HG02885 (cell line): ENCODE measurements around the gene HEMGN.
"Not testable (repeated sequence)": the region's sequence is repeated elsewhere in the genome, so short reads cannot be mapped to it uniquely, and the experiment has no call there.

Experiments
- ATAC-seq: cut with Tn5 transposase; IDR thresholded peaks from one replicate; pipeline ENCODE4 v1.9.1; 2021; ENCODE audit warnings: mild to moderate bottlenecking; ENCODE audit not compliant: unreplicated experiment, poor library complexity

Gene HEMGN, protein sequence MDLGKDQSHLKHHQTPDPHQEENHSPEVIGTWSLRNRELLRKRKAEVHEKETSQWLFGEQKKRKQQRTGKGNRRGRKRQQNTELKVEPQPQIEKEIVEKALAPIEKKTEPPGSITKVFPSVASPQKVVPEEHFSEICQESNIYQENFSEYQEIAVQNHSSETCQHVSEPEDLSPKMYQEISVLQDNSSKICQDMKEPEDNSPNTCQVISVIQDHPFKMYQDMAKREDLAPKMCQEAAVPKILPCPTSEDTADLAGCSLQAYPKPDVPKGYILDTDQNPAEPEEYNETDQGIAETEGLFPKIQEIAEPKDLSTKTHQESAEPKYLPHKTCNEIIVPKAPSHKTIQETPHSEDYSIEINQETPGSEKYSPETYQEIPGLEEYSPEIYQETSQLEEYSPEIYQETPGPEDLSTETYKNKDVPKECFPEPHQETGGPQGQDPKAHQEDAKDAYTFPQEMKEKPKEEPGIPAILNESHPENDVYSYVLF

DNA sequence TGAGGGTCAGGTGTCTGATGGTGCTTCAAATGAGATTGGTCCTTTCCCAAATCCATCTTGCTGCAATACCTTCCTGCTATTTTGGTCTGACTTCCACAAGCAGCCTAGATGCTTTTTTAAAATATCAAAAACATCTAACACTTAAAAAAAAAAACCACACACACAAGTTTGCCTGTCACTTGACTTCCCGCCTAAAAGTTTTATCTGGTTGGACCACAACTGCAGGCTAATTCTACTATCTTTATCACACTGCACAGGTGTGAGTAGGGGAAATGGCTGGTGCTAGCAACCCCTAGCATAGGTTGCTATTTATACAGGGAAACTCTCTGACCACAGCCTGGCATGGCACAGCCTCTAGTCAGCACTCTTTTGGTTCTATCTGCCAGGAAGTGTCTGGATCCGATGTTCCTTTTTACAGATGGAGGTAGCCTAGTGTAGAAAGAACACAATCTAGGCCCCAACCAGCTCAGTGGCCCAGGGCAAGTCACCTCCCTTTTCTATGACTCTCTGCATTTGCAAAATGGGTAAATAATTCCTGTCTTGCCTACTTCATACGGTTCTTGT, at the start of gene HEMGN:
TSS of gene HEMGN (minus strand) at position 92 of the 564 bp plus-strand sequence. CDS start at position 56, 36 bp downstream.
- ATAC-seq = no peak

GRCh38 chr9:97987487-97987886, 49.5 kb upstream of the HEMGN start:
- ATAC-seq = no peak

GRCh38 chr9:97985058-97985861, 47.3 kb upstream of the HEMGN start:
- no peak for ATAC-seq

DNA sequence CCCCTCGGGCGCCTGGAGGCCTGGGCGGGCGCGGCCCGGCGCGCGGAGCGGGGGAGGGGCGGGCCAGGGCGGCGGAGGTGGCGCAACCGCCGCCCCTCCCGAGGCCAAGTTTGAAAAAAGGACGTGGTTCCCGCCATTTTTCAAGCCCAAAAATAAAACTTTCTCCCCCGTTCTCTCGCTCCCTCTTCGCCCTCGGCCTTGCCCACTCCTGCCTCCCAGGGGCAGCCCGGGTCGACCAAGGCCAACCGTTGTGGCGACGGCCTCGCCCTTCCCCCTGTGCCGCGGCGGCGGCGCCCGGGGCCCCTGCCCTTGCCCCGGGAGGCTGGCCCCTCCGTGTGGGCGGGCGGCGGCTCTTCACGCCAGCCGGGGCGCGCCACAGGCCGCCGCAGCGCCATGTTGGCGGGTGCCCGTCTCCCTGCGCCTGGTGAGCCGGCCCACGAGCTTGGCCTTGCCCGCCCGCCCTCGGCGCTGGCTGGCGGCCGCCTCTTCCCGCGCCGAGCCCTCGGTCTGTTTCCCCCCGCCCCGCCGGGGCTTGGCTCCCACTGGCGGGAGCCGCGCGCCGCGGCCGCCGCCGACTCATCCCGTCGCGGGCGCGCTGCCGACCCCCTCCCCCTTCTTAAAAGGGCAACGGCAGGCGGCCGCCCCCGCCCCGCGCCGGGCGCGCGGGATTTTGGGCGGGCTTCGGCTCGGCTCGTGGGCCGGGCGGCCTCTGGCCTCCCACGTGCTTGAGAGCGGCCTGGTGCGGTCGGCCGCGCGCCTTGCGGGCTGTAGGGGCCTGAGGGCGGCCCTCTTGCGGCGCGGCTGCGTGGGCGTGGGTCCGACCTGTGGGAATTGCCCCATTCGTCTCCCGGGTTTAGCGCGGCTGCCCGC, 46.5 kb upstream of the HEMGN start:
- peak; percentile 36 for ATAC-seq

DNA sequence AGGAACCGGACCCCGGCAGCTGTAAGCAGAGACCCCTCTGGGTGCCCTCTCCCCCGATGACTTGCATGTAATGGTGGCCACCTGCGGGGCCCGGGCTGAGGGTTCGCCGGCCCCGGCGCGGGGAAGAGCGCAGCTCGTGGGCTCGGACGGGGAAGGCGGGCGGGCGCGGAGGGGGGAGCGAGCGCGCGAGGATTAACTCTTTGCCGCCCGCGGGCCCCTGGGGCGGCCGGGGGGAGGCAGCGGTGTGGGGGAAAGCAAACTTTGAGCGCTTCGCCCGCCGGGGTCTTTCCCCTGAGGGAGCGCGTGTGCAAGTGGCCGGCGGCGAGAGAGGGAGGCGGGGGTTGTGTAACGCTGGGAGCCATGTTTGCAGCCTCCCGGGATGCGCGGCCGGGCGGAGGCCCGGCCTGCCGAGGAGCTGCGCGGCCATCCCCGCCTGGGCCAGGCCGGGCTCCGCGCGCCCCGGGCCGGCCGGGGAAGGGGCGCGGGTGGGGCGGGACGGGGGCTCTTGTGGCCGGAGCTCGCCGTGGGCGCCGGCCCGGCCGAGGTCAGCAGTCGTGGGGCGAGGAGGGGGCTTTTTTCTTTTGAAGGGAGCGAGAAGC, 45.7 kb upstream of the HEMGN start:
- ATAC-seq = peak; percentile 7

GRCh38 chr9:97982683-97983588, 45.0 kb upstream of the HEMGN start, which contains the start of gene ANP32B:
Gene ANP32B, plus strand, starts transcription at chr9:97983341. Its CDS starts 215 bp downstream, at chr9:97983556.
- ATAC-seq = peak; percentile 73

GRCh38 chr9:97981846-97982682, 44.1 kb upstream of the HEMGN start:
- ATAC-seq = no peak

GRCh38 chr9:97980918-97981845, 43.2 kb upstream of the HEMGN start:
- no peak for ATAC-seq

- no peak for ATAC-seq
Measured at GRCh38 chr9:97980479-97980803, 42.5 kb upstream of the HEMGN start.

DNA sequence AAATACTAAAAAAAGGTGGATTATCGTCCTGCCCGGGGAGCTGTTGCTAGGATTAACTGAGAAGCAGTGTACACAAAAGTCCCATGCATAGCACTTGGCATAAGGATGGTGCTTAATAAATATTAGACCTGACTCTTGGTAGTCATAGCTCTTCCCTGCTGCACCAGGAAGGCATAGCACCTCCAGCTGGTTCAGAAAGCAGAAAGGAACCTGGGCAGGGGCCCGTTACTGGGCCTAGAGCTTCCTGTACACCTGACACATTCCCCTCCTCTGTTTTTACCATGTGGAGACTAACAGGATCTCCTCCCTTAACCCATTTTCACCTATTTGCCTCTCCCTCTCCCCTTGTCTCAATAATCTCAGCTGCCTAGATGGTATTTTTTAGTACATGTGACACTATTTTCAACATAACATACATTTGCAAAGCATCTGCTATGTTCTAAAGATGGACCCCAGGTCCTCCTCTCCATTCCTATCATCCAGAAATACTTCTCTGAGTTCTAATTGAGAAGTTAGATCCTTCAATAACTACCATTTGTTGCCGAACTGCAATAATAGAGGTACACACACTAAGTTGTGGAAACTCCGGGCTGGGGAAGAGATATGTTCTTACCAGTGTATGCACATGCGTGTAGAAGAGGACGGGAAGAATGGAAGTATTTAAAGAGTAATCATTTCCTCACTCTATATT, 42.0 kb upstream of the HEMGN start:
- no peak for ATAC-seq

- no peak for ATAC-seq
Measured at GRCh38 chr9:97978371-97979130, 40.6 kb upstream of the HEMGN start.

DNA sequence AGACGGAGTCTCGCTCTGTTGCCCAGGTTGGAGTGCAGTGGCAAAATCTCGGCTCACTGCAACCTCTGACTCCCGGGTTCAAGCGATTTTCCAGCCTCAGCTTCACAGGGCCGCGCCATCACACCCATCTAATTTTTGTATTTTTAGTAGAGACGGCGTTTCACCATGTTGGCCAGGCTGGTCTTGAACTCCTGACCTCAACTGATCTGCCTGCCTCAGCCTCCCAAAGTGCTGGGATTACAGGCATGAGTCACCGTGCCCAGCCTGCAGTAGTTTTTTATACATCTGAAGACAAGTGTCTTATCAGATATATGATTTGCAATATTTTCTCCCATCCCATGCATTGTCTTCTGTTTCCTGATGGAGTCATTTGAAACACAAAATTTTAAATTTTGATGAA, 38.7 kb upstream of the HEMGN start:
- not testable (repeated sequence) for ATAC-seq

GRCh38 chr9:97975376-97975775, 37.4 kb upstream of the HEMGN start:
- no peak for ATAC-seq

DNA sequence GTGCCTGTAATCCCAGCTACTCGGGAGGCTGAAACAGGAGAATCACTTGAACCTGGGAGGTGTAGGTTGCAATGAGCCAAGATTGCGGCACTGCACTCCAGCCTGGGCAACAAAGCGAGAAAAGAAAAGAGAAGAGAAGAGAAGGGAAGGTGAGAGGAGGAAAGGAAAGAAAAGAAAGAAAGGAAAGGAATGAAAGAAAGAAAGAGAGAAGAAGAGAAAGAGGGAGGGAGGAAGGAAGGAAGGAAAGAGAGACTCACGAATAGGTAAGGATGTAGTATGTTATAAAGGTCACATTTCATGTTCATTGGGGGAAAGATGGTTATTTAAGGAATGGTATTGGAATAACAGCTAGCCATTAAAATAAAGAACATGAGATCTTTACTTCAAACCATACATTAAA, 34.8 kb upstream of the HEMGN start:
- no peak for ATAC-seq

GRCh38 chr9:97970165-97970564, 32.2 kb upstream of the HEMGN start:
- ATAC-seq = no peak
